Measurements from ENCODE around the gene GARNL3.
A peak's percentile ranks its signal among the peaks of the same experiment; 100 is the strongest.

GARNL3 gene

DNA sequence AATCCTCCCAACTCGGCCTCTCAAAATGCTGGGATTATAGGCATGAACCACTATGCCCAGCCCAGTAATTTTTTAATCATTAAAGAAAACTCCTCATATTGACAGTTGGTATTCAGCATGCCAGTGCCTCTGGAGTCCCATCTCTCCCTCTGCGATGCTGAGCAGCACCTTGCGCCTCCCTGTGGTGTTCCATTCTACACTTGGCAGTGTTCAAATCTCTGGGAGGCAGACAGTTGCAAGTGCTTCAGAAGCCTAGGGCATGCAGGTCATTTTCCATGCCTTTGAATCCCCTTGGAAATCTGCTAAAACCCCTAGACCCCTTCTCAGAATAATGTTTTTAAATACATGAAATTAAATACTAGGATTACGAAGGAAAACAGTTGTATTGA lies 41.3 kb downstream of the GARNL3 start:
- no peak overlapping the region for H3K9ac ChIP-seq (ENCODE audit: insufficient read length)
- no peak overlapping the region for H3K4me3 ChIP-seq
- H3K36me3 ChIP-seq (ENCODE audit: insufficient read depth, low read length), result no peaks in the 10 kb centered on the region
- H3K9me3 ChIP-seq (ENCODE audit: low read depth, low read length), result no peaks in the 10 kb centered on the region
- H3K27ac ChIP-seq, result no peak overlapping the region
- TF ChIP-seq POLR2AphosphoS5 (IDR thresholded peaks at IDR 0.05; ENCODE audit: borderline replicate concordance, low read depth, low read length) (no peak), FOXP2 (optimal IDR thresholded peaks at IDR 0.05; ENCODE audit: control extremely low read depth, extremely low read length, insufficient read depth) (no peak), EZH2 (IDR thresholded peaks at IDR 0.05) (no peak)
- DNase-seq (ENCODE audit: low read depth, low spot score), result no peak

- no peak overlapping the region for H3K27ac ChIP-seq
- no peak overlapping the region for H3K9ac ChIP-seq (ENCODE audit: insufficient read length)
- DNase-seq (ENCODE audit: low read depth, low spot score), result no peak
- TF ChIP-seq EZH2 (IDR thresholded peaks at IDR 0.05), result no peak
- TF ChIP-seq FOXP2 (optimal IDR thresholded peaks at IDR 0.05; ENCODE audit: control extremely low read depth, extremely low read length, insufficient read depth), result no peak
- no peak for TF ChIP-seq POLR2AphosphoS5 (IDR thresholded peaks at IDR 0.05; ENCODE audit: borderline replicate concordance, low read depth, low read length)
- H3K9me3 ChIP-seq (ENCODE audit: low read depth, low read length), result no peaks in the 10 kb centered on the region
- H3K4me3 ChIP-seq, result no peak overlapping the region
- H3K36me3 ChIP-seq (ENCODE audit: insufficient read depth, low read length), result no peaks in the 10 kb centered on the region
These were observed 43.2 kb downstream of the GARNL3 start for GRCh38 chr9:127307802-127308201.

GRCh38 chr9:127308652-127309434 lies 44.3 kb downstream of the GARNL3 start:
- peak; percentile 58 for DNase-seq (ENCODE audit: low read depth, low spot score)

DNA sequence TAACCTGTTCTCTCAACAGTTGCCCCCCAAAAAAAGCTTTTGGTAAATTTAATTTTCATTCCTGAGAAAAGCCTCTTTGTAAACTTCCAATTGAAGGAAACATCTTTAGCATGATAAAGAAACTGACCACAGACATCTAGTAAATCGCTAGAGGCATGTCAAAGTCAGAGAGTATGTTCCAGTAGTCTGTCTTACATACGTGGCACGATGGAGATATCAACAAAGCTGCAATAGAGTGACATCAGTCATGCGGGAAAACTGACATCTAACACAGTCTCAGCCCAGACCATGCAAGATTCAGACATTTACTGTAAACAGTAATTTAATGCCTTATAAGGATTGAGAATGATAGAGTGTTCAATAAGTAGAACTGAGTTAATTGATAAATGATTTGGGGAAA lies 45.1 kb downstream of the GARNL3 start:
- Histone ChIP-seq H3K4me3 (no peak overlapping the region), H3K27ac (no peak overlapping the region), H3K36me3 (ENCODE audit: insufficient read depth, low read length) (no peaks in the 10 kb centered on the region), H3K9ac (ENCODE audit: insufficient read length) (no peak overlapping the region), H3K9me3 (ENCODE audit: low read depth, low read length) (no peaks in the 10 kb centered on the region)
- no peak for DNase-seq (ENCODE audit: low read depth, low spot score)
- TF ChIP-seq EZH2 (IDR thresholded peaks at IDR 0.05) (no peak), FOXP2 (optimal IDR thresholded peaks at IDR 0.05; ENCODE audit: control extremely low read depth, extremely low read length, insufficient read depth) (no peak), POLR2AphosphoS5 (IDR thresholded peaks at IDR 0.05; ENCODE audit: borderline replicate concordance, low read depth, low read length) (no peak)

More at GRCh38 chr9:127308652-127309434, 44.3 kb downstream of the GARNL3 start:
- H3K27ac ChIP-seq, result no peak overlapping the region; the same call in 1 of the 2 replicates
- no peak for TF ChIP-seq POLR2AphosphoS5 (IDR thresholded peaks at IDR 0.05; ENCODE audit: borderline replicate concordance, low read depth, low read length)
- no peak for TF ChIP-seq EZH2 (IDR thresholded peaks at IDR 0.05)
- no peak for TF ChIP-seq FOXP2 (optimal IDR thresholded peaks at IDR 0.05; ENCODE audit: control extremely low read depth, extremely low read length, insufficient read depth)
- H3K36me3 ChIP-seq (ENCODE audit: insufficient read depth, low read length), result no peaks in the 10 kb centered on the region
- no peak overlapping the region for H3K9ac ChIP-seq (ENCODE audit: insufficient read length)
- H3K9me3 ChIP-seq (ENCODE audit: low read depth, low read length), result no peaks in the 10 kb centered on the region
- H3K4me3 ChIP-seq, result no peak overlapping the region

DNA sequence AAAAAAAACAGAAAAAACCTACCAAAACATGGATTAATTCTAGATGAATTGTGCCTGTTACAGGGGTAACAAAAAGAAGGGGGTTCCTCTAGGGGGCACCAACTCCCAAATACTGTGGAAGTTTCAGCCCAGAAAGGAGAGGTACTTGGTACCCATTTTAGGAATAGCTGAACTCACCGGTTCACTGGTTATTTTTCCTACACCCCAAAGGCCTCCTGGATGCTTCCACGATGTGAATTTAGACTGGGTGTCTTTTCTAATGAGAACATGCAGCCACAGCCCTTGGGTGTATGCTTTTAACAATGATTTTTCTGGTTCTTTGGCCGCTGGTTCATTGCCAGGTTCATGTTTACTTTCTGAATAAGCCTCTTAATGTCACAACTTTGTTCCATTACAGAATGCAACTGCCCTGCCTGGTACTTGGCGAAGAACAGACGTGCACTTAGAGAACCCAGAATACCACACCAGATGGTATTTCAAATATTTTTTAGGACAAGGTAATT lies 46.7 kb downstream of the GARNL3 start:
- TF ChIP-seq FOXP2 (optimal IDR thresholded peaks at IDR 0.05; ENCODE audit: control extremely low read depth, extremely low read length, insufficient read depth) (no peak), POLR2AphosphoS5 (IDR thresholded peaks at IDR 0.05; ENCODE audit: borderline replicate concordance, low read depth, low read length) (no peak), EZH2 (IDR thresholded peaks at IDR 0.05) (no peak)

GRCh38 chr9:127313042-127313560 lies 48.5 kb downstream of the GARNL3 start:
- TF ChIP-seq EZH2 (IDR thresholded peaks at IDR 0.05), result no peak
- no peak for TF ChIP-seq FOXP2 (optimal IDR thresholded peaks at IDR 0.05; ENCODE audit: control extremely low read depth, extremely low read length, insufficient read depth)
- TF ChIP-seq POLR2AphosphoS5 (IDR thresholded peaks at IDR 0.05; ENCODE audit: borderline replicate concordance, low read depth, low read length), result no peak
- H3K4me3 ChIP-seq, result no peak overlapping the region
- H3K9me3 ChIP-seq (ENCODE audit: low read depth, low read length), result no peaks in the 10 kb centered on the region
- no peak overlapping the region for H3K27ac ChIP-seq
- DNase-seq (ENCODE audit: low read depth, low spot score), result no peak
- H3K36me3 ChIP-seq (ENCODE audit: insufficient read depth, low read length), result no peaks in the 10 kb centered on the region
- no peak overlapping the region for H3K9ac ChIP-seq (ENCODE audit: insufficient read length)

More for the DNA sequence above, 46.7 kb downstream of the GARNL3 start:
- H3K36me3 ChIP-seq (ENCODE audit: insufficient read depth, low read length), result no peaks in the 10 kb centered on the region
- no peak overlapping the region for H3K27ac ChIP-seq
- DNase-seq (ENCODE audit: low read depth, low spot score), result no peak
- H3K9me3 ChIP-seq (ENCODE audit: low read depth, low read length), result no peaks in the 10 kb centered on the region
- H3K9ac ChIP-seq (ENCODE audit: insufficient read length), result no peak overlapping the region
- no peak overlapping the region for H3K4me3 ChIP-seq

GRCh38 chr9:127314911-127315310 lies 50.3 kb downstream of the GARNL3 start:
- H3K36me3 ChIP-seq (ENCODE audit: insufficient read depth, low read length), result no peaks in the 10 kb centered on the region
- TF ChIP-seq FOXP2 (optimal IDR thresholded peaks at IDR 0.05; ENCODE audit: control extremely low read depth, extremely low read length, insufficient read depth) (no peak), POLR2AphosphoS5 (IDR thresholded peaks at IDR 0.05; ENCODE audit: borderline replicate concordance, low read depth, low read length) (no peak), EZH2 (IDR thresholded peaks at IDR 0.05) (no peak)
- H3K4me3 ChIP-seq, result no peak overlapping the region
- DNase-seq (ENCODE audit: low read depth, low spot score), result no peak
- H3K27ac ChIP-seq, result no peak overlapping the region
- no peak overlapping the region for H3K9ac ChIP-seq (ENCODE audit: insufficient read length)
- no peaks in the 10 kb centered on the region for H3K9me3 ChIP-seq (ENCODE audit: low read depth, low read length)

GRCh38 chr9:127316586-127317323 lies 52.2 kb downstream of the GARNL3 start:
- Histone ChIP-seq H3K4me3 (no peak overlapping the region), H3K27ac (no peak overlapping the region), H3K9ac (ENCODE audit: insufficient read length) (no peak overlapping the region), H3K36me3 (ENCODE audit: insufficient read depth, low read length) (no peaks in the 10 kb centered on the region), H3K9me3 (ENCODE audit: low read depth, low read length) (no peaks in the 10 kb centered on the region)
- TF ChIP-seq POLR2AphosphoS5 (IDR thresholded peaks at IDR 0.05; ENCODE audit: borderline replicate concordance, low read depth, low read length) (no peak), FOXP2 (optimal IDR thresholded peaks at IDR 0.05; ENCODE audit: control extremely low read depth, extremely low read length, insufficient read depth) (no peak), EZH2 (IDR thresholded peaks at IDR 0.05) (no peak)
- DNase-seq (ENCODE audit: low read depth, low spot score), result no peak
